PC-9 (cell line): ENCODE data around the gene VAPB. TPM values are rescaled to one million over a fixed set of nuclear protein-coding genes. Genes with fewer than 3 reads are reported as not detected.

Source experiments
- BruUV-seq: library from RNA; stranded (reverse); fragments of 400-500 nt; replicated peaks from 2 replicates; lab custom pipeline; 2021; lab: Mats Ljungman, UMichigan
- CTCF ChIA-PET: fragments of 300-600 bp; sonication (Branson Sonifier 250); formaldehyde crosslinking; loops from one replicate; lab custom pipeline; 2022; ENCODE audit warnings: antibody characterized with exemption; lab: Charles Lee
- POLR2A ChIA-PET: fragments of 300-600 bp; sonication (Branson Sonifier 250); formaldehyde crosslinking; loops from one replicate; lab custom pipeline; 2022; ENCODE audit warnings: antibody characterized with exemption; ENCODE audit not compliant: unreplicated experiment; lab: Charles Lee
- DNase-seq, 2 experiments: peaks; one replicate each; pipeline versions ENCODE4 v3.0.0 to v3.0.0-alpha.2; 2015 to 2022; ENCODE audit warnings: mixed read lengths in 1 of 2
- H2AFZ ChIP-seq: fragments of 200-600 bp; sonication (generic); 2 replicates; pipeline ENCODE4 v1.8.1; 2017; ENCODE audit warnings: antibody characterized with exemption
- H3F3A ChIP-seq: fragments of 200-600 bp; sonication (generic); 2 replicates; pipeline ENCODE4 v1.8.1; 2017; ENCODE audit warnings: antibody characterized with exemption, mild to moderate bottlenecking, low read depth; ENCODE audit not compliant: insufficient read depth
- H3K27ac ChIP-seq: fragments of 200-600 bp; sonication (generic); 2 replicates; pipeline ENCODE4 v1.6.1; 2016; ENCODE audit warnings: mixed run types
- H3K27me3 ChIP-seq: fragments of 200-600 bp; sonication (generic); 2 replicates; pipeline ENCODE4 v1.6.1; 2016; ENCODE audit warnings: low read depth, mixed run types; ENCODE audit not compliant: insufficient read depth
- H3K36me3 ChIP-seq: fragments of 200-600 bp; sonication (generic); 2 replicates; pipeline ENCODE4 v1.6.1; 2016; ENCODE audit warnings: low read depth, mixed run types
- H3K4me1 ChIP-seq: fragments of 200-600 bp; sonication (generic); replicated peaks from 2 replicates; pipeline ENCODE4 v1.6.1; 2016; ENCODE audit warnings: mixed run types; ENCODE audit not compliant: insufficient read depth
- H3K4me2 ChIP-seq: fragments of 200-600 bp; sonication (generic); 2 replicates; pipeline ENCODE4 v1.6.1; 2017; ENCODE audit warnings: mixed run types
- H3K4me3 ChIP-seq: fragments of 200-600 bp; sonication (generic); 2 replicates; pipeline ENCODE4 v1.6.1; 2016; ENCODE audit warnings: mixed run types
- H3K79me2 ChIP-seq: fragments of 200-600 bp; sonication (generic); 2 replicates; pipeline ENCODE4 v1.6.1; 2017; ENCODE audit warnings: low read depth, mixed run types
- H3K9me2 ChIP-seq: fragments of 200-600 bp; sonication (generic); 2 replicates; pipeline ENCODE4 v1.8.1; 2017; ENCODE audit warnings: mild to moderate bottlenecking; ENCODE audit not compliant: insufficient read depth
- H3K9me3 ChIP-seq: fragments of 200-600 bp; sonication (generic); 2 replicates; pipeline ENCODE4 v1.8.1; 2016; ENCODE audit warnings: low read depth; ENCODE audit not compliant: insufficient read depth
- H4K20me1 ChIP-seq: fragments of 200-600 bp; sonication (generic); 2 replicates; pipeline ENCODE4 v1.8.1; 2017; ENCODE audit not compliant: insufficient read depth
- EZH2 ChIP-seq: fragments of 200-600 bp; sonication (generic); IDR thresholded peaks from 2 replicates; pipeline ENCODE4 v1.8.0; 2017; ENCODE audit warnings: antibody characterized with exemption, low read depth
- intact Hi-C: fragments of 100-400 bp; cut with micrococcal nuclease; formaldehyde crosslinking; loops from one replicate; pipeline ENCODE4 v1.10.0; 2022; ENCODE audit not compliant: unreplicated experiment
- total RNA-seq: library from RNA; stranded (reverse); gene quantifications from 2 replicates; pipeline ENCODE4 v1.2.3, GENCODE V29; 2021
- TF ChIP-seq, protein P1 (sequence below): fragments of 200-600 bp; sonication (generic); conservative IDR thresholded peaks from 2 replicates; pipeline ENCODE4 v1.6.1; 2017; ENCODE audit warnings: mixed run types, antibody characterized with exemption, mild to moderate bottlenecking, moderate library complexity

Gene VAPB
- total RNA-seq, 1 experiment from 2014 or later: 80.6 TPM

GRCh38 chr20:58429303-58429702 is 40.3 kb downstream of the VAPB start:
- no peaks in the 10 kb centered on the region for H3K9me2 ChIP-seq
- no peak overlapping the region for H3K4me3 ChIP-seq
- no TSS peak for BruUV-seq
- H3K4me2 ChIP-seq: no peak overlapping the region
- H3K79me2 ChIP-seq: peaks cover 76% of the 10 kb centered on the region
- no peaks in the 10 kb centered on the region for H3K4me1 ChIP-seq
- no peak overlapping the region for H2AFZ ChIP-seq
- no peaks in the 10 kb centered on the region for H3K9me3 ChIP-seq
- CTCF ChIA-PET: no interaction called here
- no peak overlapping the region for H3K27ac ChIP-seq
- intact Hi-C loops: no loop called here
- peaks cover 12% of the 10 kb centered on the region for H3K36me3 ChIP-seq
- no peak for DNase-seq
- POLR2A ChIA-PET: no interaction called here
- no peak for TF ChIP-seq EZH2
- TF ChIP-seq, protein P1, sequence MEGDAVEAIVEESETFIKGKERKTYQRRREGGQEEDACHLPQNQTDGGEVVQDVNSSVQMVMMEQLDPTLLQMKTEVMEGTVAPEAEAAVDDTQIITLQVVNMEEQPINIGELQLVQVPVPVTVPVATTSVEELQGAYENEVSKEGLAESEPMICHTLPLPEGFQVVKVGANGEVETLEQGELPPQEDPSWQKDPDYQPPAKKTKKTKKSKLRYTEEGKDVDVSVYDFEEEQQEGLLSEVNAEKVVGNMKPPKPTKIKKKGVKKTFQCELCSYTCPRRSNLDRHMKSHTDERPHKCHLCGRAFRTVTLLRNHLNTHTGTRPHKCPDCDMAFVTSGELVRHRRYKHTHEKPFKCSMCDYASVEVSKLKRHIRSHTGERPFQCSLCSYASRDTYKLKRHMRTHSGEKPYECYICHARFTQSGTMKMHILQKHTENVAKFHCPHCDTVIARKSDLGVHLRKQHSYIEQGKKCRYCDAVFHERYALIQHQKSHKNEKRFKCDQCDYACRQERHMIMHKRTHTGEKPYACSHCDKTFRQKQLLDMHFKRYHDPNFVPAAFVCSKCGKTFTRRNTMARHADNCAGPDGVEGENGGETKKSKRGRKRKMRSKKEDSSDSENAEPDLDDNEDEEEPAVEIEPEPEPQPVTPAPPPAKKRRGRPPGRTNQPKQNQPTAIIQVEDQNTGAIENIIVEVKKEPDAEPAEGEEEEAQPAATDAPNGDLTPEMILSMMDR: no peak
- H3K27me3 ChIP-seq: no peaks in the 10 kb centered on the region
- peaks cover 14% of the 10 kb centered on the region for H3F3A ChIP-seq
- peaks cover 30% of the 10 kb centered on the region for H4K20me1 ChIP-seq

DNA sequence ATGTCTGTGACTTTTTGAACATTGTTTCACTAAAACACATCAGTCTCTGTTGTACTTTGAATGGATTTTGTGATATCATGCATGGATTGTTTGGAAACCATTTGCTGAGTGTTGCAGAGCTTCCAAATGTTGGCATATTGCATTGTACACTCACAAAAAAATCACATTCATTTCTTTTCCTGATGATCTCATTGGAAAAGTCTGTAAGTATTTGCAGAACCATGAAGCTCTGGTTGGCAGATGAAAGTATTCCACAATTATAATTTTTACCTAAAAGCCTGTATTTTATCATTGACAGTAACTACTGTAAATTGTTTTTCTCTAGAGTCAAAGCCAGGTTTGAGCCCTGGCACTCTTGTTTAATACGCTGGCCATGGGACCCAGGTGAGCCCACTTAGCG is 42.1 kb downstream of the VAPB start:
- H4K20me1 ChIP-seq: peaks cover 34% of the 10 kb centered on the region
- DNase-seq: no peak
- no peak overlapping the region for H3K4me3 ChIP-seq
- H3F3A ChIP-seq: peaks cover 5% of the 10 kb centered on the region
- H3K79me2 ChIP-seq: peaks cover 71% of the 10 kb centered on the region
- BruUV-seq: no TSS peak
- intact Hi-C loops: no loop called here
- no peak for TF ChIP-seq EZH2
- TF ChIP-seq, protein P1: no peak
- H3K9me2 ChIP-seq: no peaks in the 10 kb centered on the region
- POLR2A ChIA-PET: no interaction called here
- no peak overlapping the region for H3K4me2 ChIP-seq
- no peak overlapping the region for H3K27ac ChIP-seq
- H3K4me1 ChIP-seq: no peaks in the 10 kb centered on the region
- no peaks in the 10 kb centered on the region for H3K9me3 ChIP-seq
- CTCF ChIA-PET: no interaction called here
- H3K27me3 ChIP-seq: no peaks in the 10 kb centered on the region
- peaks cover 8% of the 10 kb centered on the region; the same call in 1 of the 2 replicates for H3K36me3 ChIP-seq
- H2AFZ ChIP-seq: no peak overlapping the region

DNA sequence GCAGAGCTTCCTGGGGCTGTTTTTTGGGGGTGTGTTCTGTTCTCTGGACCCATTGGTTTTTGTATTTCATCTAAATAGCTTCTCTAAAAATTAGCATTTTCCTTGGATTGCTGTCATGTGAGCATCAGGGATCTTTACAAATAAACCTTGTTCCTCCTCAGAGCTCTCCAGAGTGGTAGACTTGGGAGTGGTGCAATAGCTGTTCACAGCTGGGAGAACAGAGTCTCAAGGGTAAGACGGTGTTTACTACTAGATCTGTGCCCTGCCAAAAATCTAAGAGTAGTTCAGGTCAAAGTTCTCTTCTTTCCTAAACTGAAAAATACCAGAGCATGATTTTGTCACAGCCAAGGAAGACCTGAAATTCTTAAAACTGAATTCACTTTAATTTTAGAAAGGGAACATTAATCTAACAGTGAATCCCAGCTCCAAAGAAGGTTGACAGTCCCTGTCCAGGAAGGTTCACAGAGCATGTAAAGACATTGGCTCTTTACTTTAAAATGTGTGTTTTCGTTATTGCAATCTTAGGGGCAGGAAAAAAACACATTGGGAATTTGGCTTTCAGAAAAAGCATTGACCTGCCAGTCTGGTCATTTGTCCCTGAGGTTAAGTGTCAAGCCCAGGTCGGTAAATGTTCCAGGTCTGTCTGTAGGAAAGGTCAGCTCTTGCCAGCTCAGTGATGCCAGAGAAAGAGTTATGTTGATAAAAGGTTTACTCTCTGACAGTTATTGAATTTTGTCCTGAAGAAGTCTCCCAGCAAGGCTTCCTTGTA is 43.3 kb downstream of the VAPB start:
- no peak overlapping the region for H2AFZ ChIP-seq
- no peaks in the 10 kb centered on the region for H3K9me3 ChIP-seq
- no peak for DNase-seq
- H3K27me3 ChIP-seq: no peaks in the 10 kb centered on the region
- intact Hi-C loops: no loop called here
- H3K4me2 ChIP-seq: no peak overlapping the region
- TF ChIP-seq, protein P1: no peak
- TF ChIP-seq EZH2: no peak
- H3K27ac ChIP-seq: no peak overlapping the region
- H3K36me3 ChIP-seq: peaks cover 8% of the 10 kb centered on the region; the same call in 1 of the 2 replicates
- ChIA-PET POLR2A (no interaction called here), CTCF (no interaction called here)
- peaks cover 61% of the 10 kb centered on the region for H3K79me2 ChIP-seq
- H3K9me2 ChIP-seq: no peaks in the 10 kb centered on the region
- H3F3A ChIP-seq: peaks cover 3% of the 10 kb centered on the region; the same call in 1 of the 2 replicates
- no peak overlapping the region for H3K4me3 ChIP-seq
- no TSS peak for BruUV-seq
- no peaks in the 10 kb centered on the region for H3K4me1 ChIP-seq
- H4K20me1 ChIP-seq: peaks cover 33% of the 10 kb centered on the region
